AG08395 (cell line): ENCODE data around the gene ZNF473.
A peak's percentile ranks its signal among the peaks of the same experiment; 100 is the strongest.

Source experiments
- DNase-seq: peaks from one replicate; pipeline ENCODE4 v3.0.0; 2012; ENCODE audit warnings: mixed read lengths, low spot score

Gene ZNF473

GRCh38 chr19:50025794-50026549 lies at the start of gene ZNF473:
TSS of gene ZNF473 (plus strand) at chr19:50026005. CDS start at chr19:50031083, 5,078 bp downstream.
- peak; percentile 94 for DNase-seq

GRCh38 chr19:49976496-49976895 lies 49.3 kb upstream of the ZNF473 start:
- no peak for DNase-seq

- no peak for DNase-seq
These were observed 48.7 kb upstream of the ZNF473 start for GRCh38 chr19:49977076-49977475.

GRCh38 chr19:49977881-49978280 lies 47.9 kb upstream of the ZNF473 start:
- no peak for DNase-seq

GRCh38 chr19:49978324-49978723 lies 47.5 kb upstream of the ZNF473 start:
- DNase-seq, result no peak

GRCh38 chr19:49981603-49982593 lies 43.9 kb upstream of the ZNF473 start:
- no peak for DNase-seq

- peak; percentile 52 for DNase-seq
These were observed 42.1 kb upstream of the ZNF473 start for GRCh38 chr19:49983645-49984229.

GRCh38 chr19:49984491-49984890 lies 41.3 kb upstream of the ZNF473 start:
- no peak for DNase-seq

GRCh38 chr19:49985871-49986270 lies 39.9 kb upstream of the ZNF473 start:
- DNase-seq, result no peak

- DNase-seq, result no peak
These were observed 39.5 kb upstream of the ZNF473 start for GRCh38 chr19:49986354-49986753.

GRCh38 chr19:49987159-49987698 lies 38.6 kb upstream of the ZNF473 start:
- DNase-seq, result peak; percentile 83

GRCh38 chr19:49988007-49988406 lies 37.8 kb upstream of the ZNF473 start:
- DNase-seq, result no peak

GRCh38 chr19:49988433-49988832 lies 37.4 kb upstream of the ZNF473 start:
- DNase-seq, result peak; percentile 24

- DNase-seq, result peak; percentile 61
These were observed 28.1 kb upstream of the ZNF473 start for GRCh38 chr19:49997709-49998108.

GRCh38 chr19:49999371-50000010 lies 26.3 kb upstream of the ZNF473 start:
- no peak for DNase-seq

- DNase-seq, result no peak
These were observed 25.6 kb upstream of the ZNF473 start for GRCh38 chr19:50000038-50000840.

GRCh38 chr19:50000841-50001557 lies 24.8 kb upstream of the ZNF473 start:
- no peak for DNase-seq

- DNase-seq, result no peak
These were observed 24.0 kb upstream of the ZNF473 start for GRCh38 chr19:50001775-50002174.

- no peak for DNase-seq
These were observed 23.3 kb upstream of the ZNF473 start for GRCh38 chr19:50002386-50002960.

- DNase-seq, result no peak
These were observed 22.5 kb upstream of the ZNF473 start for GRCh38 chr19:50003254-50003788.
